PC-3 (cell line): ENCODE measurements around the gene H19.

Experiments used
- CTCF ChIP-seq: fragments of 300-600 bp; sonication (generic); conservative IDR thresholded peaks from 2 replicates; pipeline ENCODE4 v1.5.1; 2017; ENCODE audit warnings: antibody characterized with exemption, low read depth, mild to moderate bottlenecking, low read length
- EZH2 ChIP-seq: fragments of 300-600 bp; sonication (generic); IDR thresholded peaks from one replicate; pipeline ENCODE4 v1.6.1; 2017; ENCODE audit warnings: antibody characterized with exemption, mild to moderate bottlenecking, low read length; ENCODE audit not compliant: unreplicated experiment
- EZH2phosphoT487 ChIP-seq: fragments of 300-600 bp; sonication (generic); IDR thresholded peaks from 2 replicates; pipeline ENCODE4 v1.6.1; 2018; ENCODE audit warnings: mild to moderate bottlenecking, antibody characterized with exemption, low read length, borderline replicate concordance

GRCh38 chr11:1970956-1971355 lies 26.7 kb downstream of the H19 start:
- TF ChIP-seq CTCF: no peak
- no peak for TF ChIP-seq EZH2phosphoT487
- TF ChIP-seq EZH2: no peak
